Liver (tissue), 9 donors: ENCODE results near the gene ICAM5. TPM values are rescaled to one million over a fixed set of nuclear protein-coding genes. Genes with fewer than 3 reads are reported as not detected.

ENCODE experiments used
- DNase-seq: peaks from one replicate; pipeline ENCODE4 v3.0.0-alpha.2; 2017; ENCODE audit warnings: low spot score
- H3K27ac ChIP-seq, 2 donors: one replicate each; pipeline ENCODE4 v1.7.0; 2013; ENCODE audit warnings: inconsistent platforms in 2 of 2, low read length in 2 of 2, control low read depth in 1 of 2, low read depth in 1 of 2, mild to moderate bottlenecking in 1 of 2
- H3K27me3 ChIP-seq, 4 donors: one replicate each; pipeline versions ENCODE4 v1.6.1 to v1.7.0; 2013; ENCODE audit warnings: low read length in 3 of 4, inconsistent platforms in 1 of 4, mild to moderate bottlenecking in 1 of 4, moderate library complexity in 1 of 4; ENCODE audit not compliant: control insufficient read depth in 4 of 4, insufficient read depth in 4 of 4
- H3K36me3 ChIP-seq, 4 donors: one replicate each; pipeline versions ENCODE4 v1.6.1 to v1.7.0; 2013; ENCODE audit warnings: low read length in 3 of 4, mild to moderate bottlenecking in 3 of 4, low read depth in 1 of 4, moderate library complexity in 1 of 4; ENCODE audit not compliant: control insufficient read depth in 4 of 4, insufficient read depth in 3 of 4
- H3K4me1 ChIP-seq, 4 donors: one replicate each; pipeline versions ENCODE4 v1.6.1 to v1.7.0; 2013; ENCODE audit warnings: low read length in 3 of 4, mild to moderate bottlenecking in 3 of 4, moderate library complexity in 1 of 4; ENCODE audit not compliant: control insufficient read depth in 4 of 4, insufficient read depth in 4 of 4
- H3K4me3 ChIP-seq, 3 donors: one replicate each; pipeline versions ENCODE4 v1.6.1 to v1.7.0; 2013; ENCODE audit warnings: low read length in 3 of 3, control low read depth in 1 of 3, low read depth in 1 of 3, mild to moderate bottlenecking in 1 of 3
- H3K9ac ChIP-seq, 2 donors: one replicate each; pipeline ENCODE4 v1.7.0; 2013; ENCODE audit warnings: low read length in 2 of 2, mild to moderate bottlenecking in 2 of 2, moderate library complexity in 2 of 2, control low read depth in 1 of 2, low read depth in 1 of 2
- H3K9me3 ChIP-seq, 4 donors: one replicate each; pipeline versions ENCODE4 v1.6.1 to v1.7.0; 2013; ENCODE audit warnings: low read length in 3 of 4; ENCODE audit not compliant: control insufficient read depth in 4 of 4
- GABPA ChIP-seq, 2 donors: IDR thresholded peaks in 1 of 2; conservative IDR thresholded peaks in 1 of 2; 2 replicates each; pipeline ENCODE4 v1.6.1; 2016; ENCODE audit warnings: antibody characterized with exemption in 2 of 2, mild to moderate bottlenecking in 1 of 2, moderate library complexity in 1 of 2
- JUND ChIP-seq, 2 donors: IDR thresholded peaks; 2 replicates each; pipeline ENCODE4 v1.6.1; 2016; ENCODE audit warnings: antibody characterized with exemption in 2 of 2
- MAX ChIP-seq: IDR thresholded peaks from 2 replicates; pipeline ENCODE4 v1.6.1; 2016; ENCODE audit warnings: antibody characterized with exemption
- RAD21 ChIP-seq, 2 donors: IDR thresholded peaks; 2 replicates each; pipeline ENCODE4 v1.6.1; 2016; ENCODE audit warnings: antibody characterized with exemption in 2 of 2, mild to moderate bottlenecking in 2 of 2
- REST ChIP-seq: IDR thresholded peaks from 2 replicates; pipeline ENCODE4 v1.6.1; 2016; ENCODE audit warnings: antibody characterized with exemption, mild to moderate bottlenecking
- RXRA ChIP-seq, 2 donors: IDR thresholded peaks; 2 replicates each; pipeline ENCODE4 v1.6.1; 2017 to 2018; ENCODE audit warnings: antibody characterized with exemption in 2 of 2, mild to moderate bottlenecking in 1 of 2
- SP1 ChIP-seq: IDR thresholded peaks from 2 replicates; pipeline ENCODE4 v1.6.1; 2018; ENCODE audit warnings: antibody characterized with exemption, mild to moderate bottlenecking
- TAF1 ChIP-seq: conservative IDR thresholded peaks from 2 replicates; pipeline ENCODE4 v1.6.1; 2016; ENCODE audit warnings: antibody characterized with exemption, mild to moderate bottlenecking
- YY1 ChIP-seq: IDR thresholded peaks from 2 replicates; pipeline ENCODE4 v1.6.1; 2016; ENCODE audit warnings: antibody characterized with exemption, mild to moderate bottlenecking
- WGBS: extraction: QIAGEN DNeasy Blood & Tissue Kit; methylation state at CpG from one replicate; pipeline ENCODE4 v1.1.7; 2013; 5-methylcytosine and 5-hydroxymethylcytosine counted together
- polyA plus RNA-seq, 2 donors: library from polyadenylated mRNA; stranded (reverse) in 1 of 2; unstranded in 1 of 2; fragments of 200-250 nt in 1 of 2; fragments of >200 nt in 1 of 2; fragmentation: Nextera tagmentation in 1 of 2; extraction: Ambion mirVana in 1 of 2; gene quantifications; one replicate each; pipeline versions ENCODE4 v1.2.1 to v1.2.3, GENCODE V29; 2013 to 2015
- total RNA-seq, 2 donors: library from RNA; depleted of rRNA; stranded (reverse); fragments of >200 nt; gene quantifications; one replicate each; pipeline ENCODE4 v1.2.3, GENCODE V29; 2014
- TF ChIP-seq, protein P1 (sequence below): IDR thresholded peaks from 2 replicates; pipeline ENCODE4 v1.6.1; 2016; ENCODE audit warnings: antibody characterized with exemption
- TF ChIP-seq, protein P2 (sequence below): fragments of 150-350 bp; IDR thresholded peaks from 2 replicates; pipeline ENCODE4 v1.5.1; 2017; ENCODE audit warnings: improper control_type of control experiment, low read depth, low read length; ENCODE audit not compliant: missing input control
- donor health status: healthy.
- donor health status: healthy.
- donor health status: healthy.
- donor health status: healthy.
- donor health status: healthy.

ICAM5 gene
- total and polyA plus RNA-seq, 4 donors: 0.02 to 2.5 (median 1.0) TPM; not detected in 1

- Histone ChIP-seq H3K27ac (no peak overlapping the region), H3K4me1 (peaks cover 21 to 40% (median 35%) of the 10 kb centered on the region in 4 donors), H3K9ac (no peak overlapping the region), H3K4me3 (no peak overlapping the region), H3K36me3 (no peaks in the 10 kb centered on the region), H3K27me3 (peaks cover 2 to 16% (median 7%) of the 10 kb centered on the region in 4 donors), H3K9me3 (no peaks in the 10 kb centered on the region)
- no peak for DNase-seq
- TF ChIP-seq GABPA (IDR thresholded peaks at IDR 0.05 in 1 of 2, conservative IDR thresholded peaks at IDR 0.05 in 1 of 2) (no peak), REST (no peak), YY1 (no peak), SP1 (no peak), RAD21 (IDR thresholded peaks at IDR 0.05) (no peak), MAX (no peak), RXRA (IDR thresholded peaks at IDR 0.05) (no peak), JUND (IDR thresholded peaks at IDR 0.05) (no peak)
- TF ChIP-seq, protein P1, sequence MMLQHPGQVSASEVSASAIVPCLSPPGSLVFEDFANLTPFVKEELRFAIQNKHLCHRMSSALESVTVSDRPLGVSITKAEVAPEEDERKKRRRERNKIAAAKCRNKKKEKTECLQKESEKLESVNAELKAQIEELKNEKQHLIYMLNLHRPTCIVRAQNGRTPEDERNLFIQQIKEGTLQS: no peak
- TF ChIP-seq, protein P2, sequence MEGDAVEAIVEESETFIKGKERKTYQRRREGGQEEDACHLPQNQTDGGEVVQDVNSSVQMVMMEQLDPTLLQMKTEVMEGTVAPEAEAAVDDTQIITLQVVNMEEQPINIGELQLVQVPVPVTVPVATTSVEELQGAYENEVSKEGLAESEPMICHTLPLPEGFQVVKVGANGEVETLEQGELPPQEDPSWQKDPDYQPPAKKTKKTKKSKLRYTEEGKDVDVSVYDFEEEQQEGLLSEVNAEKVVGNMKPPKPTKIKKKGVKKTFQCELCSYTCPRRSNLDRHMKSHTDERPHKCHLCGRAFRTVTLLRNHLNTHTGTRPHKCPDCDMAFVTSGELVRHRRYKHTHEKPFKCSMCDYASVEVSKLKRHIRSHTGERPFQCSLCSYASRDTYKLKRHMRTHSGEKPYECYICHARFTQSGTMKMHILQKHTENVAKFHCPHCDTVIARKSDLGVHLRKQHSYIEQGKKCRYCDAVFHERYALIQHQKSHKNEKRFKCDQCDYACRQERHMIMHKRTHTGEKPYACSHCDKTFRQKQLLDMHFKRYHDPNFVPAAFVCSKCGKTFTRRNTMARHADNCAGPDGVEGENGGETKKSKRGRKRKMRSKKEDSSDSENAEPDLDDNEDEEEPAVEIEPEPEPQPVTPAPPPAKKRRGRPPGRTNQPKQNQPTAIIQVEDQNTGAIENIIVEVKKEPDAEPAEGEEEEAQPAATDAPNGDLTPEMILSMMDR: no peak
- 20% methylated on average over 49 of the region's 49 CpGs for WGBS
Observed at GRCh38 chr19:10293637-10294367, 4.0 kb downstream of the ICAM5 start.

- no peak overlapping the region for H3K9ac ChIP-seq
- H3K4me3 ChIP-seq: no peak overlapping the region
- no peak for DNase-seq
- H3K9me3 ChIP-seq: no peaks in the 10 kb centered on the region
- H3K27me3 ChIP-seq: peaks cover 2 to 15% (median 7%) of the 10 kb centered on the region in 4 donors
- no peak for TF ChIP-seq REST
- no peak for TF ChIP-seq TAF1
- 9% methylated on average over 25 of the region's 25 CpGs for WGBS
- peaks cover 18 to 35% (median 30%) of the 10 kb centered on the region in 4 donors for H3K4me1 ChIP-seq
- H3K36me3 ChIP-seq: no peaks in the 10 kb centered on the region
- no peak overlapping the region for H3K27ac ChIP-seq
Observed at GRCh38 chr19:10294368-10294697, 4.6 kb downstream of the ICAM5 start.
